ENCODE data around the gene CDCA5. TPM values are rescaled to one million over a fixed set of nuclear protein-coding genes. Genes with fewer than 3 reads are reported as not detected.

The CDCA5 gene
- total RNA-seq, 1 experiment from 2014 or later = 94.8 TPM

- Histone ChIP-seq H3K79me2 (ENCODE audit: insufficient read depth, low read length) (no peaks in the 10 kb centered on the region), H2AK5ac (ENCODE audit: insufficient read length, low read length) (no peak overlapping the region)
- no peak overlapping the region for H3K4me3 Mint-ChIP-seq
Observed at GRCh38 chr11:65129649-65130441, 46.0 kb upstream of the CDCA5 start.

More at GRCh38 chr11:65129649-65130441, 46.0 kb upstream of the CDCA5 start:
- Histone ChIP-seq H3K14ac (ENCODE audit: insufficient read depth, low read length) (no peak overlapping the region), H2BK15ac (ENCODE audit: low read depth, low read length) (no peak overlapping the region), H3K79me1 (ENCODE audit: insufficient read depth, low read depth, low read length, poor library complexity, severe bottlenecking) (no peaks in the 10 kb centered on the region), H4K20me1 (ENCODE audit: control insufficient read depth, insufficient read depth, insufficient read length) (no peaks in the 10 kb centered on the region), H3K23me2 (ENCODE audit: insufficient read length, low read depth, low read length, poor library complexity, severe bottlenecking) (peaks cover 9% of the 10 kb centered on the region), H2BK5ac (ENCODE audit: insufficient read length, low read length) (no peak overlapping the region), H3K9me3 (ENCODE audit: control insufficient read depth, low read depth, low read length) (no peaks in the 10 kb centered on the region), H3K4me2 (ENCODE audit: insufficient read depth, insufficient read length, low read length) (no peak overlapping the region), H4K91ac (ENCODE audit: insufficient read length, low read depth, low read length) (no peak overlapping the region), H3K9ac (ENCODE audit: extremely low read depth, insufficient read length, low read length) (no peak overlapping the region), H4K5ac (ENCODE audit: insufficient read length, low read depth, low read length) (no peak overlapping the region), H3K27ac (ENCODE audit: insufficient read length, low read depth, low read length) (no peak overlapping the region), H2BK120ac (ENCODE audit: low read depth, low read length, poor library complexity, severe bottlenecking) (no peak overlapping the region), H2BK12ac (ENCODE audit: insufficient read length, low read depth, low read length) (no peak overlapping the region), H3K23ac (ENCODE audit: insufficient read length, low read depth, low read length) (no peak overlapping the region), H3K4ac (ENCODE audit: low read depth, low read length) (no peak overlapping the region), H4K8ac (replicated peaks; ENCODE audit: insufficient read length, low read depth, low read length) (no peak overlapping the region), H3K18ac (ENCODE audit: insufficient read length, low read depth, low read length) (no peak overlapping the region), H3K27me3 (ENCODE audit: insufficient read depth, low read length) (no peaks in the 10 kb centered on the region), H3T11ph (ENCODE audit: low read length) (no peak overlapping the region), H3K4me1 (ENCODE audit: insufficient read depth, low read length) (no peaks in the 10 kb centered on the region), H3K56ac (ENCODE audit: insufficient read length, low read depth, low read length) (no peak overlapping the region), H2BK20ac (ENCODE audit: low read depth, low read length, poor library complexity, severe bottlenecking) (no peak overlapping the region), H2AFZ (ENCODE audit: low read length) (no peak overlapping the region)
- Mint-ChIP-seq H3K27me3 (ENCODE audit: low read depth) (no peaks in the 10 kb centered on the region), H3K4me1 (peaks cover 9 to 13% of the 10 kb centered on the region in 2 experiments), H3K27ac (no peak overlapping the region; a peak in 1 of 7 replicates), H3K36me3 (ENCODE audit: insufficient read depth in 1 of 3, low read depth in 3 of 3) (peaks cover 13 to 61% (median 57%) of the 10 kb centered on the region in 3 experiments; a peak in 6 of 7 replicates), H3K9me3 (no peaks in the 10 kb centered on the region; a peak in 1 of 5 replicates)
- no peak for DNase-seq
- WGBS (ENCODE audit: extremely low coverage, insufficient read length, low lambda C conversion rate) = no CpG with 5 or more reads among the region's 13 CpGs
- TF ChIP-seq CTCF (conservative IDR thresholded peaks at IDR 0.05) = peak; percentile 39; the same call in 2 of the 3 replicates

Measured in H9 (cell line).